GM12878 (cell line): ENCODE data around the gene MED25. TPM values are rescaled to one million over a fixed set of nuclear protein-coding genes. Genes with fewer than 3 reads are reported as not detected.

Source experiments
- ATAC-seq: fragments of 200-7000 bp; cut with Tn5 transposase; 3 replicates; pipeline ENCODE4 v1.9.1; 2020; ENCODE audit warnings: mild to moderate bottlenecking, moderate library complexity
- BruUV-seq: library from RNA; stranded (reverse); fragments of 400-500 nt; replicated peaks from 2 replicates; lab custom pipeline; 2021; lab: Mats Ljungman, UMichigan
- CTCF ChIA-PET: fragments of 300-600 bp; sonication (Branson Sonifier 250); formaldehyde crosslinking; extraction: SDS; loops from one replicate; lab custom pipeline; 2021; ENCODE audit warnings: inconsistent platforms; lab: Yijun Ruan, JAX
- POLR2A ChIA-PET: fragments of 350-600 bp; formaldehyde crosslinking; extraction: SDS; loops from one replicate; lab custom pipeline; 2021; ENCODE audit warnings: inconsistent platforms; lab: Charles Lee
- RAD21 ChIA-PET: fragments of 300-600 bp; sonication (Branson Sonifier 250); formaldehyde crosslinking; loops from one replicate; lab custom pipeline; 2023; ENCODE audit warnings: antibody characterized with exemption; ENCODE audit not compliant: unreplicated experiment; lab: Charles Lee
- SMC1A ChIA-PET: fragments of 300-600 bp; sonication (Branson Sonifier 250); formaldehyde crosslinking; loops from one replicate; lab custom pipeline; 2023; ENCODE audit not compliant: unreplicated experiment, uncharacterized antibody; lab: Charles Lee
- DNase-seq: peaks from one replicate; pipeline ENCODE4 v3.0.0-alpha.2; 2011; ENCODE audit warnings: low read depth, low spot score
- FAIRE-seq: peaks from 3 replicates; lab custom pipeline; 2011; peaks lifted over from hg19 to GRCh38; lab: Jason Lieb, UNC
- H2AFZ ChIP-seq: 2 replicates; pipeline ENCODE4 v1.6.0; 2011; ENCODE audit warnings: low read depth, low read length, control low read depth; ENCODE audit not compliant: control insufficient read depth
- H3K27ac ChIP-seq: 2 replicates; pipeline ENCODE4 v1.5.1; 2011; ENCODE audit warnings: control low read depth; ENCODE audit not compliant: control insufficient read depth, insufficient read depth
- H3K27me3 ChIP-seq, 2 experiments: replicated peaks in 1 of 2; 2 replicates each; pipeline versions ENCODE4 v1.6.0 to v1.6.1; 2011; ENCODE audit warnings: low read length in 1 of 2; ENCODE audit not compliant: control insufficient read depth in 2 of 2, insufficient read depth in 2 of 2
- H3K36me3 ChIP-seq, 2 experiments: 2 replicates each; pipeline ENCODE4 v1.5.1; 2011; ENCODE audit warnings: low read length in 1 of 2; ENCODE audit not compliant: control insufficient read depth in 2 of 2, insufficient read depth in 2 of 2
- H3K4me1 ChIP-seq: 2 replicates; pipeline ENCODE4 v1.6.1; 2011; ENCODE audit warnings: mild to moderate bottlenecking, low read length, moderate library complexity, mixed read lengths; ENCODE audit not compliant: control insufficient read depth, insufficient read depth
- H3K4me2 ChIP-seq: 2 replicates; pipeline ENCODE4 v1.6.0; 2011; ENCODE audit warnings: control low read depth; ENCODE audit not compliant: control insufficient read depth, insufficient read depth
- H3K4me3 ChIP-seq: fragments of 200-600 bp; sonication (generic); 2 replicates; pipeline ENCODE4 v1.5.1; 2016
- H3K79me2 ChIP-seq: 2 replicates; pipeline ENCODE4 v1.6.0; 2011; ENCODE audit warnings: low read length; ENCODE audit not compliant: control insufficient read depth, insufficient read depth
- H3K9ac ChIP-seq: 2 replicates; pipeline ENCODE4 v1.8.0; 2011; ENCODE audit warnings: low read length, control low read depth, mixed read lengths; ENCODE audit not compliant: control insufficient read depth, insufficient read depth
- H3K9me3 ChIP-seq: replicated peaks from 3 replicates; pipeline ENCODE4 v1.5.1; 2011; ENCODE audit warnings: mild to moderate bottlenecking, low read length; ENCODE audit not compliant: control insufficient read depth, insufficient read depth
- H4K20me1 ChIP-seq: 2 replicates; pipeline ENCODE4 v1.6.0; 2011; ENCODE audit not compliant: control insufficient read depth, insufficient read depth
- BCL11A ChIP-seq: IDR thresholded peaks from 2 replicates; pipeline ENCODE4 v1.6.1; 2011; ENCODE audit warnings: low read depth, low read length
- CREB1 ChIP-seq: IDR thresholded peaks from 2 replicates; pipeline ENCODE4 v1.6.1; 2012; ENCODE audit warnings: low read depth, mild to moderate bottlenecking, inconsistent platforms
- FOXM1 ChIP-seq: IDR thresholded peaks from 2 replicates; pipeline ENCODE4 v1.6.1; 2012; ENCODE audit warnings: low read depth, mild to moderate bottlenecking, inconsistent platforms, low read length, moderate library complexity
- NFYA ChIP-seq: IDR thresholded peaks from 2 replicates; pipeline ENCODE4 v1.6.1; 2011; ENCODE audit warnings: low read depth, mild to moderate bottlenecking, low read length, improper control_type of control experiment, borderline replicate concordance
- PKNOX1 ChIP-seq: fragments of 450-650 bp; IDR thresholded peaks from 2 replicates; pipeline ENCODE4 v1.6.1; 2016; ENCODE audit warnings: mild to moderate bottlenecking
- SIX5 ChIP-seq: IDR thresholded peaks from 2 replicates; pipeline ENCODE4 v1.6.1; 2011; ENCODE audit warnings: mild to moderate bottlenecking, low read depth, low read length, moderate library complexity; ENCODE audit not compliant: severe bottlenecking
- WGBS: methylation state at CpG from one replicate; pipeline ENCODE4 v1.1.6; 2016; ENCODE audit warnings: low lambda C conversion rate; ENCODE audit not compliant: insufficient replicate concordance, insufficient coverage; ENCODE audit errors: missing lambda C conversion rate; 5-methylcytosine and 5-hydroxymethylcytosine counted together
- in situ Hi-C: fragments of 300-500 bp; cut with MboI; formaldehyde crosslinking; loops from 9 replicates; pipeline ENCODE4 v1.14.3; 2018; ENCODE audit warnings: mixed read lengths
- intact Hi-C: fragments of 100-400 bp; cut with micrococcal nuclease; formaldehyde crosslinking; loops from one replicate; pipeline ENCODE4 v1.14.2; 2022; ENCODE audit not compliant: unreplicated experiment
- polyA plus RNA-seq, 11 experiments: library from polyadenylated mRNA; depleted of rRNA in 4 of 11; unstranded in 6 of 11; stranded (reverse) in 5 of 11; fragments of >200 nt; fragmentation: Nextera tagmentation in 4 of 11; fragmentation: Illumina TruSeq in 1 of 11; extraction: Ambion mirVana in 4 of 11; extraction: Trizol in 1 of 11; gene quantifications; 1 replicate in 1 of 11; 2 replicates in 10 of 11; pipeline versions ENCODE4 v1.2.1 to v1.2.3, GENCODE V29; 2011 to 2016; ENCODE audit warnings: inconsistent platforms in 2 of 11, missing spikeins in 2 of 11, low read depth in 1 of 11
- total RNA-seq, 4 experiments: library from RNA; depleted of rRNA in 3 of 4; stranded (reverse); fragments of >200 nt in 3 of 4; fragmentation: Illumina TruSeq in 1 of 4; extraction: Trizol in 1 of 4; gene quantifications; 2 replicates each; pipeline versions ENCODE4 v1.2.1 to v1.2.3, GENCODE V29; 2013 to 2021

Gene MED25
- total and polyA plus RNA-seq, 10 of the 15 experiments (the other 5 are each of a cell fraction or from before 2014, with no cell fraction given): 3.5 to 53.9 (median 17.1) TPM

- Histone ChIP-seq H3K4me2 (peak overlapping the region; percentile 87), H3K27me3 (no peaks in the 10 kb centered on the region), H3K9me3 (no peaks in the 10 kb centered on the region), H3K4me1 (peaks cover 28% of the 10 kb centered on the region), H3K79me2 (peaks cover 26% of the 10 kb centered on the region), H3K36me3 (no peaks in the 10 kb centered on the region; a peak in 2 of 4 replicates), H3K27ac (peak overlapping the region; percentile 95), H3K9ac (peak overlapping the region; percentile 84), H2AFZ (no peak overlapping the region), H4K20me1 (no peaks in the 10 kb centered on the region), H3K4me3 (peak overlapping the region; percentile 90)
- TF ChIP-seq NFYA: no peak
- no peak for TF ChIP-seq PKNOX1
- no peak for TF ChIP-seq BCL11A
- TF ChIP-seq CREB1: no peak
- TF ChIP-seq SIX5: no peak
- no peak for TF ChIP-seq FOXM1
- DNase-seq: no peak
- ATAC-seq: no peak
- ChIA-PET POLR2A (interaction anchor here (0.5 to 3.0 kb wide), 7 partner anchors 8 to 669 kb away, joined by 3 to 23 read pairs (median 4); partner anchors contain the start of genes AP2A1, ATF5, FUZ and NUP62), RAD21 (interaction anchor here (1.0 to 1.1 kb wide), 2 partner anchors 15 to 55 kb away, joined by 3 read pairs; no protein-coding TSS in a partner anchor), CTCF (interaction anchor here (0.7 kb wide), 1 partner anchor 36 kb away, joined by 4 read pairs; no protein-coding TSS in a partner anchor), SMC1A (no interaction called here)
- FAIRE-seq: no peak
- BruUV-seq: no TSS peak
- WGBS: 66% methylated on average over 4 of the region's 4 CpGs
- in situ Hi-C loops (loop anchor here (25.0 kb wide), 1 partner anchor 1238 kb away; the partner anchor contains the start of genes CA11 and DBP), intact Hi-C loops (loop anchor here (5.0 kb wide), 1 partner anchor 52 kb away; the partner anchor contains the start of genes ATF5 and NUP62)
Observed at GRCh38 chr19:49875177-49875576, 57.1 kb downstream of the MED25 start.
